Activated B cell treated with CpG ODN at 0.5 μM for 24 hours (primary cell): ENCODE measurements around the gene LDB2. TPM values are rescaled to one million over a fixed set of nuclear protein-coding genes. Genes with fewer than 3 reads are reported as not detected.
A peak's percentile ranks its signal among the peaks of the same experiment; 100 is the strongest.

Experiments
- ATAC-seq: fragments of 200-7000 bp; cut with Tn5 transposase; one replicate; pipeline ENCODE4 v1.10.0; 2021; ENCODE audit warnings: low read depth, mild to moderate bottlenecking, moderate library complexity
- CTCF ChIA-PET: fragments of 350-600 bp; sonication (Branson Sonifier 250); formaldehyde crosslinking; loops from one replicate; lab custom pipeline; 2021; ENCODE audit warnings: antibody characterized with exemption; lab: Charles Lee
- POLR2A ChIA-PET: fragments of 350-600 bp; sonication (Branson Sonifier 250); formaldehyde crosslinking; loops from one replicate; lab custom pipeline; 2021; ENCODE audit warnings: antibody characterized with exemption; lab: Charles Lee
- DNase-seq: peaks from one replicate; pipeline ENCODE4 v3.0.0; 2022
- H3K27ac Mint-ChIP-seq: one replicate; pipeline ENCODE4 v1.8.0; 2020; ENCODE audit warnings: mixed read lengths
- H3K27me3 Mint-ChIP-seq: one replicate; pipeline ENCODE4 v1.8.0; 2021; ENCODE audit warnings: mixed read lengths
- H3K36me3 Mint-ChIP-seq: one replicate; pipeline ENCODE4 v1.8.0; 2021; ENCODE audit warnings: low read depth, mixed read lengths
- H3K4me1 Mint-ChIP-seq: one replicate; pipeline ENCODE4 v1.8.0; 2021; ENCODE audit warnings: mixed read lengths
- H3K4me3 Mint-ChIP-seq: one replicate; pipeline ENCODE4 v1.8.0; 2020; ENCODE audit warnings: mild to moderate bottlenecking, mixed read lengths
- H3K9me3 Mint-ChIP-seq: one replicate; pipeline ENCODE4 v1.8.0; 2020; ENCODE audit warnings: mixed read lengths
- intact Hi-C: fragments of 100-400 bp; cut with micrococcal nuclease; formaldehyde crosslinking; loops from one replicate; pipeline ENCODE4 v1.15.1; 2024
- total RNA-seq: library from RNA; stranded (reverse); gene quantifications from 2 replicates; pipeline ENCODE4 v1.2.3, GENCODE V29; 2022
- TF ChIP-seq, protein P1 (sequence below): fragments of 200-600 bp; IDR thresholded peaks from one replicate; pipeline ENCODE4 v1.8.0; 2022; ENCODE audit warnings: antibody characterized with exemption, mild to moderate bottlenecking

LDB2 gene
- total RNA-seq, 1 donor from 2014 or later: not detected

DNA sequence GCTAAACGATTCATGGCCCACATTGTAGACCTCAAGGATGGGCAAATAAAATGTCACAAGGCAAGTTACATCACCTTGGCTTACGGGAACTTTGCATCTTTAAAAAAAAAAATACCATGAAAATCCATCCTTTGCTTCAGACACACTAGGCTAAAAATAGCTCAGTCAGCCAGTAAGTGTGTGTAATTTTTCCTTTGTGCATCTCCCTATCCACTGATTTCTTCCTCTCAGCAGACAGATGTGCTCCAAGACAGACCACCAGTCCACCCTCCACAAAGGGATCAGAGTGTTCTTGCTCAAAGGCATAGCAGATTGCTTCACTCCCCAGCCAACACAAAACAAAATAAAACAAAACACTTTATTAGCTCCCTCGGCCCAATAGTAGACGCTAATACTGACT, 14.6 kb downstream of the LDB2 start:
- H3K36me3 Mint-ChIP-seq: no peaks in the 10 kb centered on the region
- ATAC-seq (no peak), DNase-seq (no peak)
- no peaks in the 10 kb centered on the region for H3K4me1 Mint-ChIP-seq
- TF ChIP-seq, protein P1, sequence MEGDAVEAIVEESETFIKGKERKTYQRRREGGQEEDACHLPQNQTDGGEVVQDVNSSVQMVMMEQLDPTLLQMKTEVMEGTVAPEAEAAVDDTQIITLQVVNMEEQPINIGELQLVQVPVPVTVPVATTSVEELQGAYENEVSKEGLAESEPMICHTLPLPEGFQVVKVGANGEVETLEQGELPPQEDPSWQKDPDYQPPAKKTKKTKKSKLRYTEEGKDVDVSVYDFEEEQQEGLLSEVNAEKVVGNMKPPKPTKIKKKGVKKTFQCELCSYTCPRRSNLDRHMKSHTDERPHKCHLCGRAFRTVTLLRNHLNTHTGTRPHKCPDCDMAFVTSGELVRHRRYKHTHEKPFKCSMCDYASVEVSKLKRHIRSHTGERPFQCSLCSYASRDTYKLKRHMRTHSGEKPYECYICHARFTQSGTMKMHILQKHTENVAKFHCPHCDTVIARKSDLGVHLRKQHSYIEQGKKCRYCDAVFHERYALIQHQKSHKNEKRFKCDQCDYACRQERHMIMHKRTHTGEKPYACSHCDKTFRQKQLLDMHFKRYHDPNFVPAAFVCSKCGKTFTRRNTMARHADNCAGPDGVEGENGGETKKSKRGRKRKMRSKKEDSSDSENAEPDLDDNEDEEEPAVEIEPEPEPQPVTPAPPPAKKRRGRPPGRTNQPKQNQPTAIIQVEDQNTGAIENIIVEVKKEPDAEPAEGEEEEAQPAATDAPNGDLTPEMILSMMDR: no peak
- no peaks in the 10 kb centered on the region for H3K27me3 Mint-ChIP-seq
- no peak overlapping the region for H3K27ac Mint-ChIP-seq
- no peak overlapping the region for H3K4me3 Mint-ChIP-seq
- intact Hi-C loops: no loop called here
- ChIA-PET POLR2A (no interaction called here), CTCF (no interaction called here)
- H3K9me3 Mint-ChIP-seq: peaks cover 5% of the 10 kb centered on the region

DNA sequence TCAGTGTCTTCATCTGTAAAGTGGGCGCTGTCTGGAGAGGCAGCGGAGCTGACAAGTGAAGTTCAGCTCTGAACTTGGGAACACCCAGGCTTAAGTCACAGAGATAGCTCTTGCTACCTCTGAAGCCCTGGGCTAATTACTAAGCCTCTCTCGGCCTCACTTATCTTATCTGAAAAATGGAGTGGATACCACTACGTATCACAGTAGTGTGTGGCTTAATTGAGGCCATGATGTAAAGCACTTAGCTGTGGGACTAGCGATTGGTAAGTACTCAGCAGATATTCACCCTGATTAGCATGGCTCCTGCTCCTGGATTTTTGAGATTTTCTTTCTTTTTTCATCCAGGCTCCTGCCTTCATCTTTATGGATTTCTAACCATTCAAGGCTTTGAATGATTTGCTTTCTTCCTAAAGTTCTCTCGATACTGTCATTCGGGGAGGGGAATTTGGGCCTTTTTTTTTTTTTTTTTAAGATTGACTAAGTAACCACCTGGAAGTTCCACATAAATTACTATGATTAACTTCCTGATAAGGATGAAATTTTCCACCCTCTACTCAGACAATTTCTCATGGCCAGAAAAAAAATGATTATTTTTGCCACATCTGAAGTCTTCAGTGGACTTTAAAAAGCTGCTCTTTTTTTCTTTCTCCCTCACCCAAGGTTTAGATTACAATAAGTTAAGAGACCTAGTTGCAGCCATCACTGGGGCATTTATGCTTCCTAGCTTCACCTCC, 17.1 kb downstream of the LDB2 start:
- Mint-ChIP-seq H3K27ac (no peak overlapping the region), H3K27me3 (no peaks in the 10 kb centered on the region), H3K9me3 (peaks cover 5% of the 10 kb centered on the region), H3K4me3 (no peak overlapping the region), H3K4me1 (no peaks in the 10 kb centered on the region), H3K36me3 (no peaks in the 10 kb centered on the region)
- TF ChIP-seq, protein P1: no peak
- ATAC-seq (no peak), DNase-seq (no peak)
- ChIA-PET CTCF (no interaction called here), POLR2A (no interaction called here)
- intact Hi-C loops: no loop called here

- Mint-ChIP-seq H3K27ac (peak overlapping the region; percentile 43), H3K36me3 (no peaks in the 10 kb centered on the region), H3K4me1 (no peaks in the 10 kb centered on the region), H3K4me3 (no peak overlapping the region), H3K27me3 (no peaks in the 10 kb centered on the region), H3K9me3 (peaks cover 5% of the 10 kb centered on the region)
- DNase-seq (no peak), ATAC-seq (no peak)
- TF ChIP-seq, protein P1: no peak
- CTCF ChIA-PET: no interaction called here
- intact Hi-C loops: no loop called here
- POLR2A ChIA-PET: no interaction called here
Measured at GRCh38 chr4:16875487-16875886, 23.0 kb downstream of the LDB2 start.

GRCh38 chr4:16869594-16870245, 28.7 kb downstream of the LDB2 start:
- peaks cover 2% of the 10 kb centered on the region for H3K9me3 Mint-ChIP-seq
- no peaks in the 10 kb centered on the region for H3K27me3 Mint-ChIP-seq
- no peaks in the 10 kb centered on the region for H3K4me1 Mint-ChIP-seq
- H3K36me3 Mint-ChIP-seq: no peaks in the 10 kb centered on the region
- no peak for DNase-seq
- H3K27ac Mint-ChIP-seq: no peak overlapping the region
- no peak overlapping the region for H3K4me3 Mint-ChIP-seq
- TF ChIP-seq, protein P1: no peak
- intact Hi-C loops: no loop called here
- CTCF ChIA-PET: no interaction called here
- POLR2A ChIA-PET: no interaction called here
- ATAC-seq: no peak

DNA sequence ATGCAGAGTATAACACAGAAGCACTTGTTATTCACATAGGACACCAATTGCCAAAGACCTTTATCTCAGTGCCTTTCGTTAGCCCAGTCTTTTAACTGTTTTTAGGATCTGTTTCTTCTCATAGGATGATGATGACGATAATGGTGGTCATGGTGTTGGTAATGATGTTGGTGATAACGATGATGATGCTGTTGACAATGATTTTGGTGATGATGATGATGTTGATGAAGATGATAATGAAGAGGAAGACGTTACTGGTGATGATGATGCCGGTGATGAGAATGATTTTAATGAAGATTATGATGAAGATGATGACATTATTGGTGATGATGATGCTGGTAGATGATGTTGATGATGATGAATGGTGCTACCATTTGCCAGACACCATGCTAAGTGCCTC, 29.8 kb downstream of the LDB2 start:
- intact Hi-C loops: no loop called here
- CTCF ChIA-PET: no interaction called here
- Mint-ChIP-seq H3K27me3 (no peaks in the 10 kb centered on the region), H3K9me3 (peaks cover 2% of the 10 kb centered on the region), H3K4me1 (no peaks in the 10 kb centered on the region), H3K36me3 (no peaks in the 10 kb centered on the region), H3K27ac (no peak overlapping the region), H3K4me3 (no peak overlapping the region)
- POLR2A ChIA-PET: no interaction called here
- DNase-seq: no peak
- TF ChIP-seq, protein P1: no peak
- no peak for ATAC-seq
